HUES48 (cell line): Measurements from ENCODE around the gene NAXD.

Experiments used
- H3K27ac ChIP-seq: one replicate; pipeline ENCODE4 v1.7.0; 2013; ENCODE audit warnings: low read depth, low read length, inconsistent platforms
- H3K27me3 ChIP-seq: 2 replicates; pipeline ENCODE4 v1.6.1; 2013; ENCODE audit warnings: mild to moderate bottlenecking, low read length; ENCODE audit not compliant: control insufficient read depth, insufficient read depth
- H3K36me3 ChIP-seq: 2 replicates; pipeline ENCODE4 v1.6.1; 2013; ENCODE audit warnings: low read length; ENCODE audit not compliant: control insufficient read depth, insufficient read depth
- H3K4me1 ChIP-seq: 2 replicates; pipeline ENCODE4 v1.6.1; 2013; ENCODE audit warnings: mild to moderate bottlenecking, low read length; ENCODE audit not compliant: control insufficient read depth, insufficient read depth
- H3K4me3 ChIP-seq: 2 replicates; pipeline ENCODE4 v1.5.1; 2013; ENCODE audit warnings: mild to moderate bottlenecking, low read depth, low read length
- H3K9ac ChIP-seq: 2 replicates; pipeline ENCODE4 v1.6.1; 2013; ENCODE audit warnings: mild to moderate bottlenecking, low read depth, low read length, moderate library complexity
- H3K9me3 ChIP-seq: 2 replicates; pipeline ENCODE4 v1.6.1; 2013; ENCODE audit warnings: low read length; ENCODE audit not compliant: control insufficient read depth, insufficient read depth

Gene NAXD

DNA sequence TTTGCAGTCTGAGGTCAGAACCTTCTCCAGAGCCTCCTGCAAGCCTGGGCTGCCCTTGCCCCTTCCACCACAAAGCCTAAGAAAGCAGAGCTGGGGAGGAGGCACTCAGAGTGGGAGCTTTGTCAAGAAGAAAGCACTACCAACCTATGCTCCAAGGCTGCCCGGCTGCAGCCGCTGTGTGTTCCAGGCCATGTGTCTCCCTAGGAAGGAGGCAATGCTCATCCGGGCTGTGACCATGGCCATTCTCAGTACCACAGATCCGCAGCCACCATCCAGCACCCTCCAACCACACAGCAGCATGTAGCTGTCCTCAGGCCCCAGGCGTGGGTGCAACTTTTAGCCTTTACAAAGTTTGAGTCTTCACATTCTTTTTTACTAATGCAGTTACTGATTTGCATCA, 68.6 kb downstream of the NAXD start:
- Histone ChIP-seq H3K9ac (no peak overlapping the region), H3K9me3 (no peaks in the 10 kb centered on the region), H3K4me1 (no peaks in the 10 kb centered on the region), H3K36me3 (peaks cover 73% of the 10 kb centered on the region), H3K4me3 (no peak overlapping the region), H3K27ac (no peak overlapping the region), H3K27me3 (no peaks in the 10 kb centered on the region)

DNA sequence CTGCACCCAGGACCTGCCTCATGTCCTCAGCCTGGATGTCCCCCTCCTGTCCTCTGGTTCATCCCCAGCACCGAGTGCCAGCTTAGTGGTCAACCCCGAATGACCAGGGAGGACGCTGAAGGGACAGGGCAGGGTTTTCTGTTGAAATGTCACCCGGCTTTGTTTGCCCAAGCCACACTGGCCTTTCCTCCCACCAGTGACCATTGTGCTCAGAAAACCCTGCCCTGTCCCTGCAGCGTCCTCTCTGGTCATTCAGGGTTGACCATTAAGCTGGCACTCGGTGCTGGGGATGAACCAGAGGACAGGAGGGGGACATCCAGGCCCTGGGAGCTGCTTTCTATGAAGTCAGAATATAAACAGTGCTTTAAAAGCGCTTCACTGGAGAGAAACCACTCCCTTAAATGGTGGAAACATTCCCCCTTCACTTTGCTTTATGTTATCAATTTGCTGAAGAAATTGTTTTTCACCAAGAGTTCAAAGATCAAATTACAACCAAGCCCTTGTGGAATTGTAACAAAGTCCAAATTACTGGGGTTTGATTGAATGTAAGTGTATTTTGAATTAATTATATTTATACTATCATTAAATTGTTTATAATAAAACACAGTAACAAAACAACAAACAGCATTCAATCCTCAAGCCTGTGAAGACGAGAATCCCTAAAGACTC, 69.2 kb downstream of the NAXD start:
- Histone ChIP-seq H3K4me1 (no peaks in the 10 kb centered on the region), H3K9me3 (no peaks in the 10 kb centered on the region), H3K36me3 (peaks cover 73% of the 10 kb centered on the region), H3K9ac (no peak overlapping the region), H3K27me3 (no peaks in the 10 kb centered on the region), H3K4me3 (no peak overlapping the region), H3K27ac (no peak overlapping the region)

DNA sequence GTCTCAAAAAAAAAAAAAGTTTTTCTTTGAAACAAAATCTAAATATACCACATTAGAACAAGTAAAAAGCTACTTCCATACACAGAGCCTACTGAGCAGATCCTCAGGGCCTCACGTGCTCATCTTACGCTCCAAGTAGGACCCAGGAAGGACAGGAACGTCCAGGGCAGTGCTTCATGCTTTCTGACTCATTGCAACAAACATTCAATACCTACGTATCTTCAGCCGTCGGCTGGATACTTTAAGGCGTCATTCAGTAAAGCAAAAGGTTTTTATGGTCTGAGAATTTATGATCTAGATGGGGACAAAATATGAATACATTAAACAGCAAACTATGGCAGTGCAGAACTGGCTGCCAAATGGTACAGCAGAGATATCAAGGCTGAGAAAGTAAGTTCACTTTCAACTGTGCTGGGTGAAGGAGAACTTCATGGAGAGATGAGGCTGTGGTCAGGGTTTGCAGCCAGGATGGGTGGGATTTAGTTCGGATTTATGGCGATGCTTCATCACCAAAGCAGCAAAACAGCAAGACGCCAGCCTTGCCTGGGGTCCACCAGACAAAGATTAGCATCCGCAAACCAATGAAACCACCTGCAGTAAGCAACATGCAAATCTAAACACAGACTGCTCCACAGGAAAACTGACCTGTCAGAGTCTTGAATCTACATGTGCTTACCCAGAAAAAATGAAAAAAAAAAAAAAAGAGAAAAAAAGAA, 70.1 kb downstream of the NAXD start:
- no peak overlapping the region for H3K9ac ChIP-seq
- peaks cover 73% of the 10 kb centered on the region for H3K36me3 ChIP-seq
- no peaks in the 10 kb centered on the region for H3K27me3 ChIP-seq
- H3K4me1 ChIP-seq = no peaks in the 10 kb centered on the region
- no peak overlapping the region for H3K4me3 ChIP-seq
- no peaks in the 10 kb centered on the region for H3K9me3 ChIP-seq
- H3K27ac ChIP-seq = no peak overlapping the region

DNA sequence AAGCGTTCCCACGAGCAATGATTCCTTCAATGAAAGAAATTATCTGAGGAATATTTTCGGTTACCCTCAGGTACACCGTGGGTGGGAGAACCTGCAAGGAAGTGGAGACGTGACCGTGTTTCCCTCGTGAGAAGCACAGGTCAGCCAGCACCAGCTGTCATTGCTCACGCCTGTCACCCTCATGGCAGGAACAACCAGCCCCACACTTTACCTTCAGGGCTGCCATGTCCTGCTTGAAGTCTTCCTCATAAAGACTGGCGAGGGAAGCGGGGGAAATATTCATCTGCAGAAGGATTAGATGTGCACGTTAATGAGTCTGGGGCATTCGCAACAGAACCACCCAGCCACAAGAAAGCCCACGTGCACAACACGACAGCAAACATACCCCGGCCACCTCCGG, 72.4 kb downstream of the NAXD start:
- peaks cover 55% of the 10 kb centered on the region for H3K36me3 ChIP-seq
- H3K9ac ChIP-seq = no peak overlapping the region

DNA sequence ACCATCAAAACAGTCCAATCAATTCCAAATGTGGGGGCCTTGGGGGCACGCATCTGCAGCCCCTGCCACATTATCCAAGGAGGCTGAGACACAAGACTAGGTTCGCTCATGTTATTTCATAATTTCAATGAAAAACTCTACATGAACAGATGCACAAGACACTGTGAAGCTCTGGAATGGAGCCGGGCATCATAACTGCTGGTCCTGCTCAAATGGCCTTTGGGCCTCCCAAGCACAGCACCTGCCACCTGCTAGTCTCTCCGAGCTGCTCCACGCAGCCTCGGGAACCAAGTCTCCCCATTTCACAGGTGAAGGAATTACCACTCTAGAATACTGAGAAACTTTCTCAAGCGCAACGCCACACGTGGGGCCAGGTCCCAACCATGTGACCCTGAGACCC, 73.7 kb downstream of the NAXD start:
- H3K36me3 ChIP-seq = peaks cover 43% of the 10 kb centered on the region
- H3K27me3 ChIP-seq = no peaks in the 10 kb centered on the region
- no peak overlapping the region for H3K4me3 ChIP-seq
- no peak overlapping the region for H3K9ac ChIP-seq
- H3K4me1 ChIP-seq = no peaks in the 10 kb centered on the region
- no peaks in the 10 kb centered on the region for H3K9me3 ChIP-seq
- H3K27ac ChIP-seq = no peak overlapping the region

More for the DNA sequence above, 72.4 kb downstream of the NAXD start:
- no peaks in the 10 kb centered on the region for H3K27me3 ChIP-seq
- H3K9me3 ChIP-seq = no peaks in the 10 kb centered on the region
- H3K4me3 ChIP-seq = no peak overlapping the region
- H3K27ac ChIP-seq = no peak overlapping the region
- H3K4me1 ChIP-seq = no peaks in the 10 kb centered on the region
